Esophagus muscularis mucosa (tissue), 3 donors: ENCODE measurements around the gene PCGF5.

Source experiments
- POLR2A ChIP-seq: fragments of 450-650 bp; IDR thresholded peaks from one replicate; pipeline ENCODE4 v1.6.1; 2017; ENCODE audit warnings: antibody characterized with exemption, moderate library complexity, mild to moderate bottlenecking, low read depth
- POLR2AphosphoS5 ChIP-seq, 2 donors: sonication (generic); formaldehyde crosslinking; IDR thresholded peaks; one replicate each; pipeline ENCODE4 v1.6.1; 2017; ENCODE audit warnings: antibody characterized with exemption in 2 of 2
- TF ChIP-seq, protein P1 (sequence below), 3 experiments: fragments of 200-600 bp in 2 of 3; fragments of 450-650 bp in 1 of 3; sonication (generic) in 2 of 3; IDR thresholded peaks; one replicate each; pipeline ENCODE4 v1.5.1; 2017 to 2019; ENCODE audit warnings: antibody characterized with exemption in 3 of 3, mild to moderate bottlenecking in 2 of 3, moderate library complexity in 1 of 3

- TF ChIP-seq, protein P1, sequence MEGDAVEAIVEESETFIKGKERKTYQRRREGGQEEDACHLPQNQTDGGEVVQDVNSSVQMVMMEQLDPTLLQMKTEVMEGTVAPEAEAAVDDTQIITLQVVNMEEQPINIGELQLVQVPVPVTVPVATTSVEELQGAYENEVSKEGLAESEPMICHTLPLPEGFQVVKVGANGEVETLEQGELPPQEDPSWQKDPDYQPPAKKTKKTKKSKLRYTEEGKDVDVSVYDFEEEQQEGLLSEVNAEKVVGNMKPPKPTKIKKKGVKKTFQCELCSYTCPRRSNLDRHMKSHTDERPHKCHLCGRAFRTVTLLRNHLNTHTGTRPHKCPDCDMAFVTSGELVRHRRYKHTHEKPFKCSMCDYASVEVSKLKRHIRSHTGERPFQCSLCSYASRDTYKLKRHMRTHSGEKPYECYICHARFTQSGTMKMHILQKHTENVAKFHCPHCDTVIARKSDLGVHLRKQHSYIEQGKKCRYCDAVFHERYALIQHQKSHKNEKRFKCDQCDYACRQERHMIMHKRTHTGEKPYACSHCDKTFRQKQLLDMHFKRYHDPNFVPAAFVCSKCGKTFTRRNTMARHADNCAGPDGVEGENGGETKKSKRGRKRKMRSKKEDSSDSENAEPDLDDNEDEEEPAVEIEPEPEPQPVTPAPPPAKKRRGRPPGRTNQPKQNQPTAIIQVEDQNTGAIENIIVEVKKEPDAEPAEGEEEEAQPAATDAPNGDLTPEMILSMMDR (IDR thresholded peaks at IDR 0.05), result no peak
- TF ChIP-seq POLR2A (no peak), POLR2AphosphoS5 (IDR thresholded peaks at IDR 0.05) (no peak)
Observed at GRCh38 chr10:91196268-91197048, 24.0 kb upstream of the PCGF5 start.
